Fibroblast of skin of scalp (primary cell): ENCODE results near the gene OR8D2.
"Not testable (repeated sequence)": the region's sequence is repeated elsewhere in the genome, so short reads cannot be mapped to it uniquely, and the experiment has no call there.

ENCODE experiments used
- DNase-seq: peaks from one replicate; pipeline ENCODE4 v3.0.0-alpha.2; 2013

Gene OR8D2

GRCh38 chr11:124285610-124286344 is 34.2 kb downstream of the OR8D2 start:
- peak; percentile 74 for DNase-seq

GRCh38 chr11:124278261-124278660 is 41.7 kb downstream of the OR8D2 start:
- no peak for DNase-seq

GRCh38 chr11:124277804-124278203 is 42.2 kb downstream of the OR8D2 start:
- DNase-seq = no peak

- DNase-seq = no peak
Observed at GRCh38 chr11:124277207-124277606, 42.8 kb downstream of the OR8D2 start.

- DNase-seq = no peak
Observed at GRCh38 chr11:124276081-124276480, 43.9 kb downstream of the OR8D2 start.

- DNase-seq = no peak
Observed at GRCh38 chr11:124274000-124274399, 46.0 kb downstream of the OR8D2 start.

GRCh38 chr11:124270886-124271285 is 49.1 kb downstream of the OR8D2 start:
- DNase-seq = not testable (repeated sequence)
